Small intestine (tissue), 7 donors: ENCODE results near the gene PSMD12. TPM values are rescaled to one million over a fixed set of nuclear protein-coding genes. Genes with fewer than 3 reads are reported as not detected.
"Not testable (repeated sequence)": the region's sequence is repeated elsewhere in the genome, so short reads cannot be mapped to it uniquely, and the experiment has no call there.

ENCODE experiments used
- DNase-seq, 2 donors: peaks; one replicate each; pipeline versions ENCODE4 v3.0.0 to v3.0.0-alpha.2; 2013
- FAIRE-seq: peaks from 2 replicates; lab custom pipeline; 2012; peaks lifted over from hg19 to GRCh38; lab: Jason Lieb, UNC
- H3K27ac ChIP-seq, 3 donors: one replicate each; pipeline ENCODE4 v1.5.1; 2013; ENCODE audit warnings: low read length in 2 of 3, mild to moderate bottlenecking in 2 of 3, control low read depth in 1 of 3, inconsistent platforms in 1 of 3, low read depth in 1 of 3, moderate library complexity in 1 of 3
- H3K27me3 ChIP-seq, 3 donors: one replicate each; pipeline ENCODE4 v1.6.1; 2013; ENCODE audit warnings: low read length in 3 of 3, inconsistent platforms in 1 of 3; ENCODE audit not compliant: control insufficient read depth in 3 of 3, insufficient read depth in 3 of 3
- H3K36me3 ChIP-seq, 3 donors: one replicate each; pipeline ENCODE4 v1.6.1; 2013; ENCODE audit warnings: low read length in 3 of 3, inconsistent platforms in 1 of 3, low read depth in 1 of 3, mild to moderate bottlenecking in 1 of 3, moderate library complexity in 1 of 3; ENCODE audit not compliant: control insufficient read depth in 3 of 3, insufficient read depth in 2 of 3
- H3K4me1 ChIP-seq, 3 donors: one replicate each; pipeline ENCODE4 v1.6.1; 2013; ENCODE audit warnings: low read length in 2 of 3, inconsistent platforms in 1 of 3, low read depth in 1 of 3, mild to moderate bottlenecking in 1 of 3, moderate library complexity in 1 of 3; ENCODE audit not compliant: control insufficient read depth in 3 of 3, insufficient read depth in 2 of 3
- H3K4me3 ChIP-seq, 3 donors: one replicate each; pipeline ENCODE4 v1.5.1; 2013; ENCODE audit warnings: low read length in 3 of 3, control low read depth in 1 of 3, inconsistent platforms in 1 of 3, low read depth in 1 of 3, mild to moderate bottlenecking in 1 of 3, moderate library complexity in 1 of 3
- H3K9me3 ChIP-seq, 2 donors: one replicate each; pipeline ENCODE4 v1.6.1; 2013; ENCODE audit warnings: low read depth in 1 of 2, low read length in 1 of 2; ENCODE audit not compliant: control insufficient read depth in 2 of 2, insufficient read depth in 1 of 2
- WGBS, 3 donors: extraction: QIAGEN DNeasy Blood & Tissue Kit; methylation state at CpG; one replicate each; pipeline ENCODE4 v1.1.7; 2013; 5-methylcytosine and 5-hydroxymethylcytosine counted together
- polyA plus RNA-seq, 4 donors: library from polyadenylated mRNA; stranded (reverse) in 3 of 4; unstranded in 1 of 4; fragments of 200-250 nt in 3 of 4; fragments of 120-200 nt in 1 of 4; gene quantifications; one replicate each; pipeline versions ENCODE4 v1.2.1 to v1.2.3, GENCODE V29; 2013
- donor health status: healthy with polysubstance abuse.
- donor health status: control.
- donor health status: control.
- donor health status: Bipolar disorder and iron deficiency.
- donor health status: healthy.

The PSMD12 gene
- polyA plus RNA-seq, 4 donors: 12.5 to 31.7 (median 16.7) TPM

GRCh38 chr17:67324330-67324729, 42.0 kb downstream of the PSMD12 start:
- no peaks in the 10 kb centered on the region for H3K36me3 ChIP-seq
- no peak for FAIRE-seq
- DNase-seq: no peak
- no peak overlapping the region for H3K4me3 ChIP-seq
- WGBS, 3 donors: 84 to 90% (median 86%) methylated on average over 2 of the region's 2 CpGs
- H3K4me1 ChIP-seq: no peaks in the 10 kb centered on the region
- H3K27me3 ChIP-seq: no peaks in the 10 kb centered on the region
- peaks cover 0 to 7% of the 10 kb centered on the region in 2 donors for H3K9me3 ChIP-seq
- H3K27ac ChIP-seq: no peak overlapping the region

DNA sequence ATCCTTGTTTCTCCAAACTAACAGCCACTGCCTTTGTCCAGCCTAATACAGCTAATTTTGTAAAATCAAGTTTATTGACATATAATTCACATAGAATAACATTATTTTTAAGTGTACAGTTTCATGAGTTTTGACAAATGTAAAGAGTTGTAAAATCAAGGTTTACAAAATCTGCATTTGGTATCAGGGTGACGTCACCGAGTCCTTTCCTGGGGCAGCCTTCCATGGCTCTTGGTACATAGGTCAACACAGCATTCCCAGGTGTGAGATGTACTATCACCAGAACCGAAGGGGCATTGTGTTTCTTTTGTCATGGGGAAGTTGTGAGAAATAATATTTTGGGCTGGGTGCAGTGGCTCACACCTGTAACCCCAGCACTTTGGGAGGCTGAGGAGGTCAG, 42.9 kb downstream of the PSMD12 start:
- Histone ChIP-seq H3K4me3 (no peak overlapping the region), H3K27me3 (no peaks in the 10 kb centered on the region), H3K27ac (no peak overlapping the region), H3K36me3 (no peaks in the 10 kb centered on the region), H3K9me3 (peaks cover 0 to 4% of the 10 kb centered on the region in 2 donors), H3K4me1 (no peaks in the 10 kb centered on the region)
- DNase-seq: peak in 1 of 2 donors; percentile 34
- WGBS, 3 donors: 22 to 74% (median 58%) methylated on average over 3 of the region's 3 CpGs
- no peak for FAIRE-seq

- no peaks in the 10 kb centered on the region for H3K36me3 ChIP-seq
- no peak overlapping the region for H3K27ac ChIP-seq
- no peaks in the 10 kb centered on the region for H3K9me3 ChIP-seq
- no peak overlapping the region for H3K4me3 ChIP-seq
- no peaks in the 10 kb centered on the region for H3K4me1 ChIP-seq
- H3K27me3 ChIP-seq: no peaks in the 10 kb centered on the region
- no peak for FAIRE-seq
- 14 to 33% (median 26%) methylated on average over 3 of the region's 3 CpGs for WGBS, 3 donors
- DNase-seq: peak in 1 of 2 donors; percentile 33
Measured at GRCh38 chr17:67322042-67322787, 44.2 kb downstream of the PSMD12 start.

GRCh38 chr17:67321486-67321885, 44.9 kb downstream of the PSMD12 start:
- not testable (repeated sequence) for H3K4me3 ChIP-seq, FAIRE-seq, H3K4me1 ChIP-seq, H3K36me3 ChIP-seq, H3K27me3 ChIP-seq, H3K9me3 ChIP-seq, H3K27ac ChIP-seq, DNase-seq
- 85 to 93% (median 88%) methylated on average over 13 of the region's 13 CpGs for WGBS, 3 donors

DNA sequence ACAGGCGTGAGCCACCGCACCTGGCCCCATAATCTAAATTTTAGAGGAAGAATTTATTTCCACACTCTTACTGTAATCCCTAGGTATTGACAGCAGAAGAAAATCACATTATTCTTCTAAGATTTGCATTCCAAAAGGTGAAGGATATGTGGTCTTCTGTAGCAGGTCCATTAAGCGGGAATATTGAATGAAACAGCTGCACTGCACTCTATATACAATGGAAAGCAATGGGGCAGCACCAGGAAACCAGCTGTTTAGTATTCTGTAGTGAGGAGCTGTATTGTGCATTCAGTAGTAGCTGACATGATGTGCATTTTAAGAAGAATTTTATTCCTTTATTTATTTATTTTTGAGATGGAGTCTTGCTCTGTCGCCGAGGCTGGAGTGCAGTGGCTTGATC, 49.6 kb downstream of the PSMD12 start:
- Histone ChIP-seq H3K4me1 (no peaks in the 10 kb centered on the region), H3K4me3 (no peak overlapping the region), H3K27me3 (no peaks in the 10 kb centered on the region), H3K36me3 (no peaks in the 10 kb centered on the region), H3K27ac (no peak overlapping the region), H3K9me3 (no peaks in the 10 kb centered on the region)
- FAIRE-seq (no peak), DNase-seq (no peak)
- 89 to 97% (median 96%) methylated on average over 5 of the region's 5 CpGs for WGBS, 3 donors

GRCh38 chr17:67315865-67316264, 50.5 kb downstream of the PSMD12 start:
- Histone ChIP-seq H3K4me1 (no peaks in the 10 kb centered on the region), H3K9me3 (no peaks in the 10 kb centered on the region), H3K27ac (no peak overlapping the region), H3K4me3 (no peak overlapping the region), H3K36me3 (no peaks in the 10 kb centered on the region), H3K27me3 (no peaks in the 10 kb centered on the region)
- DNase-seq (no peak), FAIRE-seq (no peak)

DNA sequence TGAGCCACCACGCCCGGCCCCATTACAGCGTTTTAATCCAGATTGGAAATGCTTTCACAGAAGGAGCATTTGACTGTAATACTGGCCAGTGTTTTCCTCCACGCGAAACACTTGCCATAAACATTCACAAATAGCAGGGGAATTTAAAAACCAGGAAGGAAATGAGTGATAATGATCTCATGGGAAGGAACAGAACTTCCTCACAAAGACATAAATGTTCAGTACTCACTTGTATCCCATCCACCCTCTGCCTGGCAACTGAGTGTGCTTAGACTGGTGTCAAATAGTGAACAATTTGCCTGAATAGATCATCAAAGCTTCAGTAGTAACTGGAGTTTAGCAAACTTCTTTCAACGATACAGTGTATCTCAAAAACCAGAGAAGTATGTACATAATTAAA, 54.1 kb downstream of the PSMD12 start:
- Histone ChIP-seq H3K27me3 (no peaks in the 10 kb centered on the region), H3K36me3 (no peaks in the 10 kb centered on the region), H3K27ac (no peak overlapping the region), H3K4me3 (no peak overlapping the region), H3K4me1 (no peaks in the 10 kb centered on the region), H3K9me3 (no peaks in the 10 kb centered on the region)
- 63 to 75% (median 73%) methylated on average over 6 of the region's 6 CpGs for WGBS, 3 donors
- FAIRE-seq: no peak
- no peak for DNase-seq

- Histone ChIP-seq H3K9me3 (no peaks in the 10 kb centered on the region), H3K27ac (no peak overlapping the region), H3K4me1 (no peaks in the 10 kb centered on the region), H3K36me3 (no peaks in the 10 kb centered on the region), H3K27me3 (no peaks in the 10 kb centered on the region), H3K4me3 (no peak overlapping the region)
- DNase-seq: no peak
- 74 to 84% (median 80%) methylated on average over 4 of the region's 4 CpGs for WGBS, 3 donors
- FAIRE-seq: no peak
Measured at GRCh38 chr17:67311575-67311974, 54.8 kb downstream of the PSMD12 start.

- Histone ChIP-seq H3K9me3 (no peaks in the 10 kb centered on the region), H3K4me3 (no peak overlapping the region), H3K27me3 (no peaks in the 10 kb centered on the region), H3K4me1 (no peaks in the 10 kb centered on the region), H3K36me3 (no peaks in the 10 kb centered on the region), H3K27ac (no peak overlapping the region)
- WGBS, 3 donors: 91 to 96% (median 92%) methylated on average over 10 of the region's 10 CpGs
- DNase-seq (no peak), FAIRE-seq (no peak)
Measured at GRCh38 chr17:67310406-67310805, 56.0 kb downstream of the PSMD12 start.
